Breast epithelium (tissue), 4 donors: ENCODE measurements around the gene HDGFL1. TPM values are rescaled to one million over a fixed set of nuclear protein-coding genes. Genes with fewer than 3 reads are reported as not detected.

Experiments
- DNase-seq, 2 donors: peaks; one replicate each; pipeline ENCODE4 v3.0.0-alpha.2; 2019; ENCODE audit warnings: low spot score in 2 of 2
- H3K27ac ChIP-seq, 2 donors: fragments of 200-600 bp; sonication (generic) in 1 of 2; one replicate each; pipeline ENCODE4 v1.5.1; 2016 to 2019; ENCODE audit warnings: mild to moderate bottlenecking in 1 of 2
- H3K27me3 ChIP-seq, 2 donors: fragments of 200-600 bp; sonication (generic) in 1 of 2; one replicate each; pipeline versions ENCODE4 v1.5.1 to v1.6.0; 2017 to 2019; ENCODE audit warnings: control low read depth in 1 of 2, mild to moderate bottlenecking in 1 of 2
- H3K36me3 ChIP-seq: fragments of 200-600 bp; one replicate; pipeline ENCODE4 v1.5.1; 2019
- H3K4me1 ChIP-seq, 2 donors: fragments of 200-600 bp; sonication (generic); one replicate each; pipeline ENCODE4 v1.5.1; 2016 to 2019; ENCODE audit warnings: control low read depth in 1 of 2
- H3K4me3 ChIP-seq, 3 donors: fragments of 200-600 bp; sonication (generic); 1 replicate in 2 of 3; 2 replicates in 1 of 3; pipeline ENCODE4 v1.5.1; 2016 to 2019; ENCODE audit warnings: mild to moderate bottlenecking in 3 of 3, moderate library complexity in 2 of 3
- H3K9me3 ChIP-seq, 2 donors: fragments of 200-600 bp; sonication (generic) in 1 of 2; one replicate each; pipeline ENCODE4 v1.5.1; 2016 to 2019; ENCODE audit warnings: control low read depth in 1 of 2
- POLR2A ChIP-seq: fragments of 450-650 bp; IDR thresholded peaks from one replicate; pipeline ENCODE4 v1.6.1; 2016; ENCODE audit warnings: antibody characterized with exemption, mild to moderate bottlenecking, moderate library complexity
- POLR2AphosphoS5 ChIP-seq, 3 donors: sonication (generic); formaldehyde crosslinking; IDR thresholded peaks; one replicate each; pipeline ENCODE4 v1.6.1; 2017; ENCODE audit warnings: antibody characterized with exemption in 3 of 3
- intact Hi-C: fragments of 100-400 bp; cut with DNase I; formaldehyde crosslinking; loops from one replicate; pipeline ENCODE4 v1.15.1; 2023; ENCODE audit warnings: low total_unique reads
- total RNA-seq, 3 donors: library from RNA; depleted of rRNA; stranded (reverse); fragments of >200 nt; gene quantifications; one replicate each; pipeline ENCODE4 v1.1.0, GENCODE V29; 2016
- TF ChIP-seq, protein P1 (sequence below), 3 donors: fragments of 450-650 bp; IDR thresholded peaks; one replicate each; pipeline ENCODE4 v1.5.1; 2016 to 2017; ENCODE audit warnings: antibody characterized with exemption in 3 of 3, mild to moderate bottlenecking in 3 of 3, moderate library complexity in 3 of 3

The HDGFL1 gene
- total RNA-seq, 3 donors from 2014 or later: not detected

DNA sequence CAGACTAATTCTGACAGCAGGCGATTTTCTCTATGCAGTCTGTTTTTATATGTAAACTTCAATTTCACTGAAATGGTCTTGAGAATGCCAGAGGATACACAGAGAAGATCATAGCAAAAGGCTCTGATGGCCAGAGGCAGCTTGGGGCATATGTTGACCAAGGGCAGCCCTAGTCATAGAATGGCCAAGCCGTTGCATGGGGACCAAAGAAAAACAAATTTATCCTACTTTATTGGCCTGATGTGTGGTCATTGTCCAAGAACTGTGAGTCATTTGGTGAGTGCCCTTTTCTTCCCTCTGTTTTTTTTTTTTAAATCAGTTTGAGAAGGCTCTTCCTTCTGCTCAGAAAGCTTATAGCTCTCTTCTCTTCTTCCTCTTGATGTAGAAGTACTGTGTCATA is 5.8 kb downstream of the HDGFL1 start:
- no peak for DNase-seq
- TF ChIP-seq POLR2AphosphoS5 (IDR thresholded peaks at IDR 0.05) (no peak), POLR2A (no peak)
- TF ChIP-seq, protein P1, sequence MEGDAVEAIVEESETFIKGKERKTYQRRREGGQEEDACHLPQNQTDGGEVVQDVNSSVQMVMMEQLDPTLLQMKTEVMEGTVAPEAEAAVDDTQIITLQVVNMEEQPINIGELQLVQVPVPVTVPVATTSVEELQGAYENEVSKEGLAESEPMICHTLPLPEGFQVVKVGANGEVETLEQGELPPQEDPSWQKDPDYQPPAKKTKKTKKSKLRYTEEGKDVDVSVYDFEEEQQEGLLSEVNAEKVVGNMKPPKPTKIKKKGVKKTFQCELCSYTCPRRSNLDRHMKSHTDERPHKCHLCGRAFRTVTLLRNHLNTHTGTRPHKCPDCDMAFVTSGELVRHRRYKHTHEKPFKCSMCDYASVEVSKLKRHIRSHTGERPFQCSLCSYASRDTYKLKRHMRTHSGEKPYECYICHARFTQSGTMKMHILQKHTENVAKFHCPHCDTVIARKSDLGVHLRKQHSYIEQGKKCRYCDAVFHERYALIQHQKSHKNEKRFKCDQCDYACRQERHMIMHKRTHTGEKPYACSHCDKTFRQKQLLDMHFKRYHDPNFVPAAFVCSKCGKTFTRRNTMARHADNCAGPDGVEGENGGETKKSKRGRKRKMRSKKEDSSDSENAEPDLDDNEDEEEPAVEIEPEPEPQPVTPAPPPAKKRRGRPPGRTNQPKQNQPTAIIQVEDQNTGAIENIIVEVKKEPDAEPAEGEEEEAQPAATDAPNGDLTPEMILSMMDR (IDR thresholded peaks at IDR 0.05): no peak
- H3K27me3 ChIP-seq: no peaks in the 10 kb centered on the region
- H3K4me1 ChIP-seq: no peaks in the 10 kb centered on the region
- H3K9me3 ChIP-seq: peaks cover 0 to 2% of the 10 kb centered on the region in 2 donors
- intact Hi-C loops: no loop called here
- no peak overlapping the region for H3K27ac ChIP-seq
- H3K4me3 ChIP-seq: no peak overlapping the region
- no peaks in the 10 kb centered on the region for H3K36me3 ChIP-seq

DNA sequence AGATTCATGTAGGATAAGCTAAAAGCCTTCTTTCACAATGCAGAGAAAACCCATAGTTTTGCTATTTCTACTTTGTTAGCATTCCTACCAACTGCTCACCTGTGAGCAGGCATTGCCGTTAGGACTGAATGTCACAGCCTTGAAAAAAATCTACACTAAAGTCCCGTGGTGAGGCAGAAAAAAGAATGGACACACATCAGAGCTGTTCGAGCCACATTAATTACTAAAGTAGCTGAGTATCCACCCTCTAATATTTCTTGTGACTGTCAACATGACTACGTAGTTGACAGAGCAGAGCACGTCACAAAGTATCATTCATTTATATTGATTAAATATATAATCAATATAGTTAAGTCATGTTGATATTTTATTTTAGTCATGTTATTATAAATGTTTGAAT is 10.1 kb downstream of the HDGFL1 start:
- H3K27me3 ChIP-seq: no peaks in the 10 kb centered on the region
- H3K9me3 ChIP-seq: no peaks in the 10 kb centered on the region
- H3K4me1 ChIP-seq: no peaks in the 10 kb centered on the region
- no peak for DNase-seq
- no peak overlapping the region for H3K4me3 ChIP-seq
- no peak overlapping the region for H3K27ac ChIP-seq
- H3K36me3 ChIP-seq: no peaks in the 10 kb centered on the region
- TF ChIP-seq, protein P1 (IDR thresholded peaks at IDR 0.05): no peak
- TF ChIP-seq POLR2A (no peak), POLR2AphosphoS5 (IDR thresholded peaks at IDR 0.05) (no peak)
- intact Hi-C loops: no loop called here

DNA sequence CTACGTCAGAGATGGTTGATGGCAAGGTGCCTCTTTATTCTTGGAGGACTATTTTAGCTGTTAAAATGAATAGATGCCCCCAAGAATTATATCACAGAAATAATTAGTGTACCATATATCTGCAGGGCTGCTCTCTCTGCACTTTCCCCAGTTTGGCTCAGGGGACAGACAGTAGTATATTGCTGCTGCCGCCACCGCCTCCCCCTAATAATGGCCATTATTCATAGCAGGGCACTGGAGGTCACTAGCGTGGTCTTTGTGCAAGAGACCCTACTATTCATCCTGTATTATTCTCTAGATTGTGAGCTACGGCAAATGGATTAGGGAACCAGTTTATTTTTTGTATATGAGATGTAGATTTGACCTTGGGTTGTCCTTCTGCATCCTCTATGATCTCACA is 11.0 kb downstream of the HDGFL1 start:
- H3K27ac ChIP-seq: no peak overlapping the region
- intact Hi-C loops: no loop called here
- H3K4me1 ChIP-seq: no peaks in the 10 kb centered on the region
- no peak for DNase-seq
- H3K9me3 ChIP-seq: no peaks in the 10 kb centered on the region
- TF ChIP-seq POLR2AphosphoS5 (IDR thresholded peaks at IDR 0.05) (no peak), POLR2A (no peak)
- no peaks in the 10 kb centered on the region for H3K27me3 ChIP-seq
- H3K4me3 ChIP-seq: no peak overlapping the region
- H3K36me3 ChIP-seq: no peaks in the 10 kb centered on the region

DNA sequence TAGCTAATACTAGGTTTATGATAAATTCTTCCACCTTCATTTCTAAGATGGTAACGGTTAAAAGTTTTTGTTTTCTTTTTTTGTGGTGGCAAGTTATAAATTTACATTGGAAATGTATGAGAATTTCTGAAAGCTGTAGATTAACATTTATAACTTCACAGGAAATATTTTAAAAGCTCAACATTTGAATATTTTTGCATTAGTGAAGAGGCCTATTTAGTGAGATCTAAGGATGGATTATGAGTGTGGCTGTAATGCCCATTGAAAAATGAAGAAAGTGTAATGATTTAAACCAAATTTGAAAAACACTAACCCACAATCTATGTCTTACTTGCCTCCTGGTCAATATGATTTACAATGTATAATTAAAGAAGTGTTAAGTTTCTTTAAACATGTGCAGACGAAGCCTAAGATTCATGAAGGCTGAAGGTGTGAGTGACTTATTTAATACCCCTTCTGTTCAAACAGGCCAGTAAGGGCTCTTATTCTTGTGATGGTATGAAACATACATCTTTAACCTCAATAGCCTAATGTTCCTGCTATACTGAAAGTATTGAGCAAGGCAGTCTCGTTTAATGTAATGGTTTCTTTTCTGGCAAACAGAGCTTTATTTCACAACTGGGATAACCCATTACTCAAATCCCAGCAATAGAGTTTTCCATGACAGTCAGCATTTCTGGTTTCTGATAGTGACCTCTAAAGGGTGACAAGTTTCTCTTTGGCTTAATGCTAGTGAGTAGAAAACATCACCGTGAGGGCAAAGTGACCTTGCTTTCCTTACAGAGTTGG is 13.2 kb downstream of the HDGFL1 start:
- Histone ChIP-seq H3K27me3 (no peaks in the 10 kb centered on the region), H3K4me1 (no peaks in the 10 kb centered on the region)
- TF ChIP-seq POLR2A (no peak), POLR2AphosphoS5 (IDR thresholded peaks at IDR 0.05) (no peak)
- TF ChIP-seq, protein P1 (IDR thresholded peaks at IDR 0.05): no peak

DNA sequence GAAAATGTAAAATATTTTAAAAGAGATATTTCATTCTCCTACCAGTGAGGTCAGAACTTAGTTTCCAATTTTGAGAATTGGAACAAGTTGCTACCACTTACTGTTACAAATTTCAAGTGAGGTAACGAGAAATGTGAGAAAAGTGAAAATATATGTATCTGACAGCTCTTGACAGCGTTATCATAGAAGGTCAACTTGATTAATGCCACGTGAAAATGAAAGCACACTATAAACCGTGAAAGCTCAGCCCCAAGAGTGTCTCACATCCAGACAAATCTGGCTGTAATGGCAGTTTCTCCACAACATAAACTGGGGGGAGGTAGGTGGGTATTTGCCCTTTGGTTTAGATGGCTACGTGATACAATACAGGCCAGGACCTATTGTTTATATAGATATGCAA is 13.9 kb downstream of the HDGFL1 start:
- no peak for DNase-seq
- Histone ChIP-seq H3K4me3 (no peak overlapping the region), H3K9me3 (no peaks in the 10 kb centered on the region), H3K36me3 (no peaks in the 10 kb centered on the region), H3K4me1 (no peaks in the 10 kb centered on the region), H3K27me3 (no peaks in the 10 kb centered on the region), H3K27ac (no peak overlapping the region)
- intact Hi-C loops: no loop called here
- no peak for TF ChIP-seq POLR2AphosphoS5 (IDR thresholded peaks at IDR 0.05)
- TF ChIP-seq, protein P1 (IDR thresholded peaks at IDR 0.05): no peak
- TF ChIP-seq POLR2A: no peak

More for the DNA sequence above, 13.2 kb downstream of the HDGFL1 start:
- Histone ChIP-seq H3K36me3 (no peaks in the 10 kb centered on the region), H3K9me3 (no peaks in the 10 kb centered on the region), H3K4me3 (no peak overlapping the region), H3K27ac (no peak overlapping the region)
- intact Hi-C loops: no loop called here
- no peak for DNase-seq
